GM19463 (cell line): ENCODE results near the gene FIGLA.
"Not testable (repeated sequence)": the region's sequence is repeated elsewhere in the genome, so short reads cannot be mapped to it uniquely, and the experiment has no call there.

ENCODE experiments used
- ATAC-seq: cut with Tn5 transposase; IDR thresholded peaks from one replicate; pipeline ENCODE4 v1.9.1; 2021; ENCODE audit warnings: mild to moderate bottlenecking, moderate library complexity; ENCODE audit not compliant: unreplicated experiment

The FIGLA gene

DNA sequence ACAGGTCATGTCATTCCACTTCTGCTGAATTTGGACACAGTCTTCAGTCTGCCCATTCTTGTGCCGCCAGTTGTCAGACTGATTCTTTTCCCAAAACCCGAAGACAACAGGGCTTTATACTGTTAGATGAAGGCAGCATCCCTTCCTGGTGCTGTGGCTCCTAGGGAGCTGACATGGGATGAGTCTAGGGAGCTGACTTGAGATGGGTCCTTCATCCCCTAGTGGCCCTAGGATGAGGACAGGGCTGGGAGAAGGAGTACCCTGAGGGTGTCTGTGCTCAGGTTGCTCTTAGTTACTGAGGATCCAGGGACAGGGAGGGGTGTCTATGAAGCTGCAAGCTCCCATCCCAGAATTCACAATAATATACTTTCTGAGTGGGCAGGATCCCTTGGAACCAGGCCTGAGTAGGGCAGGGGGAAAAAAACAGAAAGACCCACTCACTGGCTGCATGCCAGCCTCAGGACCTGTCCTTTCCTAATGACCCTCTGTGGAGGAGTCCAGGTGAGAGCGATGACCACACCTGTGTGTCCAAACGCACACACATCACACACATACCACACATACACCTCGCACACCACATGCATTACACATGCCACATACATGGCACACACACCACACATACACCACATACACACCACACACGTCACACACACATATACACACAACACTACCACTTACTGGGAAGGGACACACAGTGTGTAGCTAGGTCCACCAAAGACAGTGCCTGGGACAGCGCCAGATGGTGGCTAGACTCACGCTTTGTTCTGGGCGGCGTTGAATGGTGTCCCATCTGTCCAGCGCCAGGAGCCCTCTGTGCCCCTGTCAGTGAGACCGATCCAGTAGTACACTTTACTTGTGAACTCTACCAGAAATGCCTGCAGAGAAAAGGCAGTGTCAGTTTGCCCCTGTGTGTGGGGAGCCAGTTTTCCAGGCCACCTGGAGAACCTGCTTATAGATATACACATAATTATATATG lies 18.8 kb upstream of the FIGLA start:
- no peak for ATAC-seq

DNA sequence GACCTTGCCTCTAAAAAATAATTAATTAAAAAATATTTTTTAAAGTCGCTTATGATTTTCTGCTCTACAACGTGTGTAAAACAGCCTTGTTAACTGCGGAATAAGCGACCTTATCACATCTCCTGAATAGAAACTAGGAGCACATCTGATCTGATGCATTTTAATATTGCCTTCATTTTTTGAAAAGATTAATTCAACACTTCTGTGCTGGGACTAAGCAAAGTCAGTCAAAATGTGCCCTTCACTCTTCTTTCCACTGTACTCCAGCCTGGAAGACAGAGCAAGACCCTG lies 17.3 kb upstream of the FIGLA start:
- ATAC-seq, result no peak

DNA sequence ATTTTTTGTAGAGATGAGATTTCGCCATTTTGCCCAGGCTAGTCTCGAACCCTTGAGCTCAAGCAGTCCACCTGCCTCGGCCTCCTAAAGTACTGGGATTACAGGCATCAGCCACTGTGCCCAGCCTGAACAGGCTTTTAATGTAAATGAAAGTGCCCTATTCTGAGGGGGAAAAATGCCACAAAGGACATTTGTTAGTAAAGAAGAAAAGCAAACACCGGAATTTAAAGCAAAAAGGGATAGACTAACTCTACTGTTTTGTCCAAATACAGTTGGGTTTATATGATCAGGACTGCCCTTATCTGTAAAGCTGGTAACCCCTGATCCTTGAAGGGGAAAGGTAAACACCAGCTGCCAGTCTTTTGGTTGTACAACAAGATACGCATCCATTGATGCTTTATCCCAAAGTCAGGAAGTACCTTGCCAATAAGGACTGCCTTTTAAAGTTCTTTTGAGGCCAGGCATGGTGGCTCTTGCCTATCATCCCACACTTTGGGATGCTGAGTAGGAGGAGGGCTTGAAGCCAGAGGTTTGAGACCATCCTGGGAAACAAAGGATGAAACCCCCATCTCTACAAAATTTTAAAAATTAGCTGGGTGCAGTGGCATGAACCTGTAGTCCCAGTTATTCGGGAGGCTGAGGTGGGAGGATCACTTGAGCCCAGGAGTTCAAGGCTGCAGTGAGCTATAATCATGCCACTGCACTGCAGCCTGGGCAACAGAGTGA lies 16.8 kb upstream of the FIGLA start:
- ATAC-seq, result no peak

DNA sequence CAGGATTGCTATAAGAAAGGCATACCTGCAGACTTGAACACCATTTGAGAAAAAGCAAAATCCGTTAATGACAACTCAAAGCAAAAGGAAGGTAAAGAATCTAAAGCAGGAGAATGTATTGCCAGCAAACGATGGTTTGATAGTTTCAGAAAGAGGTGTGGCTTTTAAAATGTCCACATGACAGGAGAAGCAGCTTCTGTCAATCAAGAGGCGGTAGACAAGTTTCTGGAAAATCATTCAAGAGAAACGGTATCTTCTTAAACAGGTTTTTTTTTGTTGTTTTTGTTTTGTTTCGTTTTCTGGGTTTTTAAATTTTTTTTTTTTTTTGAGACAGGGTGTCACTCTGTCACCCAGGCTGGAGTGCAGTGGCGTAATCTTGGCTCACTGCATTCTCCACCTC lies 16.2 kb upstream of the FIGLA start:
- ATAC-seq, result no peak

DNA sequence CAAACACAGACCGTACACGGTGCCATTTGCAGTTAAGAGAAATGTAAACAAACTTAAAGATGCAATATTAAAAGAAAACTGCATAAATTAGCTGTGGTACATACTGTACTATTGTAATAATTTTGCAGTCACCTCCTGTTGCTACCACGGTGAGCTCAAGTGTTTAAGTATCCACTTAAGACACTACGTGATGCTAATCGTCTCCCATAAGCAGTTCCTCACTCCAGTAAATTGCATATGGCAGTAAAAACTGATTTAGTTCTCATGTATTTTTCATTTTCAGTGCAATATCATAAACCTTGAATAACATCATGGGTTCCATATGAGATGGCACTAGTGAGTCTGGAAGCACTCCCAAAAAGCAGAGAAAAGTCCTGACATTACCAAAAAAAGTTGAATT lies 15.6 kb upstream of the FIGLA start:
- ATAC-seq, result no peak

DNA sequence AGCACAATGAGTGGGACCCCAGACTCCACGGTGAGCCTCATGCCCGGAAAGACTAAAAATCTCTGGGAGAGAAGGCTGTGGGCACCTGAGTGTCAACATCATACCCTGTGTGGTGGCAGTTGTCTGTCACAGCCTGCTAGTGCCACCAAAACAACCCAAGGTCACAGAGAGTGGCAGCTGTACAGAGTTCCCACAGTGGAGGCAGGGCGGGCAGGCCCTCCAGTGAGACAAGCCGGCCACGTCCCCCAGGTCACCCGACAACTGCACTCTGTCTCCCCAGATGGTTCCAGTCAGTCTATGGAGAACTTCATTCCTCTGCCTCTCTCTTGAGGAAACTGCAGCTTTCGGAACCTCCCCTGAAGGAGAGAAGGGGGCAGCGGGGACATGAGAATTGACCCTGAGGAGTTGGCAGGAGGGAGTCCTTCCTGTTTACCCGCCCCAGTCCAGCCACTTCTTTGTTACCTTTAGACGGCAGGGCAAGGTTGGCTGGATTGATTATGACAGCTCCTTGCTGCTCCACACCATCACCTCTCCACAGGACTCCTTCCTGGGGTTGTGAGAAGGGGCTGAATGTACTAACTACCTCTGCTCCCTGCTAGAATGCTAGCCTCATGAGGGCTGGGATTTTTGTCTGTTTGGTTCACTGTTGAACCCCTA lies 11.3 kb upstream of the FIGLA start:
- no peak for ATAC-seq

DNA sequence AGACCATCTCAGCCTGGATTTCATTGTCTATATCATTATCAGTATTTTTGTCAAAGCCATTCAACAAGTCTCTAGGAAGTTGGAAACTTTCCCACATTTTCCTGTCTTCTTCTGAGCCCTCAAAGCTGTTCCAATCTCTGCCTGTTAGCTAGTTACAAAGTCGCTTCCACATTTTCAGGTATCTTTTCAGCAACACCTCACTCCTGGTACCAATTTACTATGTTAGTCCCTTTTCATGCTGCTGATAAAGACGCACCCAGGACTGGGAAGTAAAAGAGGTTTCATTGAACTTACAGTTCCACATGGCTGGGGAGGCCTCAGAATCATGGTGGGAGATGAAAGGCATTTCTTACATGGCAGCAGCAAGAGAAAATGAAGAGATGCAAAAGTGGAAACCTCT lies 9.3 kb upstream of the FIGLA start:
- ATAC-seq, result no peak

DNA sequence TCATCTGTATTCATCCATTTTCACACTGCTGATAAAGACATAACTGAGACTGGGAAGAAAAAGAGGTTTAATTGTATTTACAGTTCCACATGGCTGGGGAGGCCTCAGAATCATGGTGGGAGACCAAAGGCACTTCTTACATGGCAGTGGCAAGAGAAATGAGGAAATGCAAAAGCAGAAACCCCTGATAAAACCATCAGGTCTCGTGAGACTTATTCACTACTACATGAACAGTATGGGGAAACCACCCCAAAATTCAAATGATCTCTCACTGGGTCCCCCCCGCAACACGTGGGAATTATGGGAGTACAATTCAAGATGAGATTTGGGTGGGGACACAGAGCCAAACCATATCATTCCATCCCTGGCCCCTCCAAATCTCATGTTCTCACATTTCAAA lies 7.6 kb upstream of the FIGLA start:
- not testable (repeated sequence) for ATAC-seq

DNA sequence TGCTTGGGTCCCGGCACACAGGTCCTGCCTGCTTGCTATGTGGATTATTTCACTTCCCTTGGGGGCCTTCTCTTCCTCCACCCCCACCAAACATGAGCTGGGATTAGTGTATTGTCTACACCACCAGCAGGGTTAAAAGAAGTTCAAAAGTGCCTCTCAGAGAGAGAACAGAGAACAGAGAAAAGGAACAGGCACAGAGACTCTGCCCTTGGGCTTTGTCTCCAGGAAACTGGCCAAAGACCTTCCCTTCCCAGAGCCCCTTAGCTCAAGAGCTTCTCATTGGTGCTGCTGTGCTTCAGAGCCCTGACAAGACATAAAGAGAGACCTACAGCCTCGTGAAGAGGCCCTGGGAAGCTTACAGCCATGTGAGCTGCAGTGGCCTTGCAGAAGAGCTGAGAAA lies 7.1 kb upstream of the FIGLA start:
- ATAC-seq, result no peak

DNA sequence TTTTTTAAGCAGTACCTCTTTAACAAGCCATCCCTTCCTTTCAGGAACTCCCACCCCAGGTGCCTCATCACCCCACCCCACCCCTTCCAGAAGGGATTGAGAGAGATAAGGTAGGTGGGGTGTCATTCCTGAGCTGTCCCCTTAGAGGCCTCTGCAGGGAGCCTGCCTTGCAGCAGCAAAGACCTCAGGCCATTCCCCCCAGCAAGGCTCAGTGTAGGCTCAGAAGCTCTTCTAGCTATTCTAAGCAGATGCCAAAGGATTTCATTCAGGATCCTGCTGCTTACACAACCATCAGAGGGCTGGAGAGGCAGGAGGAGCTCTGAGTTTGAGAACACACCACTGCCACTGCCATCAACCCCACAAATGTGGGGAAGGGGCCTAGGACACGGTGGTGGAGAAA lies 5.8 kb upstream of the FIGLA start:
- no peak for ATAC-seq

DNA sequence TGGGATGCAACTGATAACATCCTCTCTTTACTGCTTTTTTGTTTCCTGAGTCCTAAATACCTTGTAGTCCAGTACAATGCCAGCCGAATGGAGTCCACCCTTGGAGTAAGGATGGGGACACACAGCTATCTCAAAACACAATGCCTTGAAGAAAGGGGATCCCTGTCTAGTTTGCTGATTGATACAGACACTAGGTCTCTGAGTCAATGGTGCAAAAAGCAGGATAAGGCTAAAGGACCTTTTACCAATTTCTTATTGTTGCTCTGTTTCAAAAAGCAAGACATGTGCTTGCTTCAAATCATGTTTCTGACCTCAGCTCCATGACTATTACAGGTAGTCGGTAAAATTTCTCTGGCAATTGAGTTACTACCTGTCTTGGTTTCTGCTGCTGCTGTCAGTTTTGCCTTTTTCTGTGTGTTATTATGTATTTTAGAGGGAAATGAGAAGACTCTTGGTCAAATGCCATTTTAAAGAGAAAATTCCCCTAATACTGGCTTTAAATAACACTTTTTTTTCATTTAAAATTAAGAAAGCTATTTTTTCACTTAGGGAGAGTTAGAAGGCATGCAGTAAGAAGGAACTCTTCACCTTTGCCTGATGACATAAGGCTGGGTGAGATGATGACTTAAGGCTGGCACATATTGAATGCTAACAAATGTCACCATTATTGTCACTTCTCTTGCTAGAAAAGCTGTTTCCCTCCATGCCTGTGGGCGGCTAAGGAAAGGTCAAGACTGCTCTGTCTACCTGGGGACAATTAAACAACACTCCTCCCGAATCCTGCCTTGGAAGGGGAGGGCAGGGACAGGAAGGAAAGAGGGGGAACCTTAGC lies 4.9 kb upstream of the FIGLA start:
- no peak for ATAC-seq

DNA sequence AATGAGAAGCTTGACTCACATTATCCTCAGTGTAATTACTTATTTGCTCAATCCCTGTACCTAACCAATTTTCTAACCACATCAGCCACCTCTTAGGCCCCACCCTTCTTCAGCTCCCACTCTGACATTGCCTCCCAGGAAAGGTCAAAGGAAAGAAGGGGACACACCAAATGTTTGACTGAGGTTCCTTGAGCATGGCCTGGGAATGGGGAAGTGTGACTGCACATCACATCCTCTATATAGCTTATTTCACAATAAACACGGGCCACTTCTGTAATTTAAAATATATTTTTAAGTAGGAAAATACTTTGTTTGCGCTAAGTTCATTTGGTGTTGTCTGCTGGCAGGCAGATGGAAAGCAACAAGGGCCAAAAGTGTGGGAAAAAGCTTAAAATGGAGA lies 3.0 kb upstream of the FIGLA start:
- no peak for ATAC-seq

DNA sequence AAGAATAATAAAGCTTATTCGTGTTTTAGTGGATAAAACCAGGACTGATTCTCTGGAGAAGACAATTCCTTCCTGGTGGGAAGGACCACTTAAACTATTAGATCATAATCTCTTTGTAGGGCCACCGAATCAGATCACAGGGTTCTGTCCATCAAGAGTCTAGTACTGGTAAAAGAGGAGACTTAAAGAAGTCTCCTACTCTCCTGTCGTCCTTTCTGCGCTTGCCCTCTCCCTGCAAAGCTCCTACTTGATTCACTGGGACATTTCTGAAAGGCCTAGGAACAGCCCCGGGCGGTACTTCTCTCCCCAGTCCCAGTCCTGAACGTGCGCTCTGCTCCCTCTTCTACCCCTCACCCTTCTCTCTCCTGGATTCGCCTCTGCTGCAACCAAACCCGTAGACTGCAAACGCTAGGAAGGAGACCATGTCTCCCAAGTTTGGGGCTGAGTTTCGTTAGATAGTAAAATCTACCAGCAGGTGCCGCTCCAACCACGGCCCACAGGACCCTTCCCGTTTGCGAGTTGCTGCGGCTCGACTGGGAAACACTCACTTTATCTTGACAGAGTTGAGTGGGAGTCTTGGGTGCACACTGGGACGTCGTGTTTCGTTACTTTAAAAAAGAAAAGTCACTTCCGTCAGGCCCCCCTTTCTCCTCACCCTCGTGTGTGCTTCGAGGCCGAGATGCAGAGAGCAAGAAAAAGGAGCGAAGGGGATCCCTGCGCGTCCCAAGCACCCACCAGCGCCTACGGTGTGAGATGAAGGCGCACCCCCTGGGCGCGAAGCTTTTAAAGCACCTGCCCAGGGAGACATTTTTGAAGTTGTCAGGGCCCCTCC lies 923 bp downstream of the FIGLA start:
- ATAC-seq, result no peak

DNA sequence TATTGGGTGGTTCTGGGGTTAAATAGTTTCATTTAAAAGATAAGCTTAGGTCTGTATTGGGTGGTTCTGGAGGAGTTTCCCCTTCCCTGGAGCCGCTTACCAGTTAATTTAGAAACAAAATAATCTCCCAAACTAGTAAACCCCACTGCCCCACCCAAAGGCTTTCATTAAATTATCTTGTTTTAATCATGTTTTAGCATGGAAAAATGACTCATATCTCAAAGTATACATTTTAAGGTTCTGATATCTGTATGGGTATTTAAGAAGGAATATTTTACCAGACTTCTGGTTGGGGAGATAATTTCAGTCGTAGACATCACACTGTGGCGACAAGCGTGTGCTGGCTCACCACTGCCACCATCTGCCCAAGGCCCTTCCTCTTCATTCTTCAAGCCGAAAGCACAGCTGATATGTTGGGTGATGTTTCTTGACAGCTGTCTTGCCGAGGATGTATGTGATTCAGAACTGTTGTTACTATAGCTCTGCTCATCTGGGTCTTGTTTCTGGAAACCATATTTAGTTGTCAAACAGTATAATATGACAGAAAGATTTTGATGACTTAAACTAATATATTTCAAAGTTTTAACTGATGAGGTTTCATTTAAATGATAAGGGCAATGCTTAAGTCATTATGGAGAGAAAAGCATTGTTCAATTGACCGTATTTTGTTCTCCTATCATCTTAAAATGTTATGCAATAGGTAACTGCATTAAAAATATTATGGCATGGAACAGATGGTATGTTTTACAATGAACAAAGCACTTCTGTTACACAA lies 5.1 kb downstream of the FIGLA start:
- ATAC-seq, result peak; percentile 45

DNA sequence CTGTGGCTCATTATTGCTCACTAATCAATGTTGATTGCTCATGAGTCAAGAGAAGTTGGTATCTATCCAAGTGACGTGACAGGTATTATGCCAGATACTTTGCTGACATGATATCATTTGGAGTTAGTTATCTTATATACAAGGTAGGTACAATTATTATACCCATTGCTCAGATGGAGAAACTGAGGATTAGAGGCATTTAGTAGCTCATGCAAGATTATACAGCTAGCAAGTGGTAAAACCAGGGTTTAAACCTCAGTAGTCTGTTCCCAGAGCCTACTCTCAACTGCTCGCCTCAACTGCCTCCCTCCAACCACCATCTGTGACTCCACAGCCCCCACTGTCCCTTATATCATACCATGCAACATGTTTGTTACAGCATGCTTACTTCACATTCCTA lies 6.1 kb downstream of the FIGLA start:
- no peak for ATAC-seq

DNA sequence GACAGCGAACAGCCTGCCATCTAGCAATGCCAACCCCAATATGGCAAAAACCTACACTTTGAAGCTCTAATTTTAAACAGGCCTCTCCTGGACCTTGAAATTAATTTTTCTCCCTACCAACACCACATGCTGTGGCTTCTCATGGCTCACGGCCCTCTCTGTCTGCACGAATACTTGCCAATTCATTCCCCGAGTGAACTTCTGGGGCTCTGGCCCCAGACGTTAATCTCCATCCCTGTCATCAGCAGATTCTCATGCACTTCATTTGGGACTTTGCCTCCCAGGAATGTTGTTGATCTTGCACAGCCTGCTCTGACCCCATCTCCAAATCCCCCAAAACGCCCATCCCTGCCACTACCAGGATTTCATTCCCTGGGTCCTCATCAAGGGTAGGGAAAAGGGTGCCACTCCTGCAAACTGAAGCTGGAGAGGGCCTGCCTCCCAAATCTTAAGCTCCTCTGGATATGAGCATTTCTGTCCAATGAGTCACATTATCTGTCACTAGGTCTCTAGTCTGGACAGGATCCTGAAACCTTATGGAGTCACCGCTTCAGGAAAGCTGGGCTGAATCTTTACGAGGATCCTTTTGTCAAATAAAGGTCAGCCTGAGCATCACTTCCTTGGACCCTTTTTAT lies 10.4 kb downstream of the FIGLA start:
- no peak for ATAC-seq

DNA sequence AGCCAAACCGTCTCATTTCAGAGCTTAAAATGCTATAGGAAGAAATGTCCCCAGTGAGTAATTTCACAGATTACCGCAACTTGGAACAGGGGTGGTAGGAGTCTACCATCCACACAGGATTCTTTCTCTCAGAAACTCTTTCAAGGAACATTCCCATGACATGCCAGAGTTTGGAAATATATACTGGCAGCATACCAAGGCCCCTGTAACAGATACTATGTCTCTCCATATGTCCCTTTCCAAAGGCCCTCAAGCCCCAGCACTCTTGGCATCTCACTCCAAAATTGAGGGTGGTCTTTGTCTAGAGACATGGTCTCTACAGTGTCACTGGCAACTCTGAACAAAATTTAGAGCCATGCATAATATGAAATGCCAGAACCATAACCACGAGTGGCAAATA lies 11.0 kb downstream of the FIGLA start:
- no peak for ATAC-seq

DNA sequence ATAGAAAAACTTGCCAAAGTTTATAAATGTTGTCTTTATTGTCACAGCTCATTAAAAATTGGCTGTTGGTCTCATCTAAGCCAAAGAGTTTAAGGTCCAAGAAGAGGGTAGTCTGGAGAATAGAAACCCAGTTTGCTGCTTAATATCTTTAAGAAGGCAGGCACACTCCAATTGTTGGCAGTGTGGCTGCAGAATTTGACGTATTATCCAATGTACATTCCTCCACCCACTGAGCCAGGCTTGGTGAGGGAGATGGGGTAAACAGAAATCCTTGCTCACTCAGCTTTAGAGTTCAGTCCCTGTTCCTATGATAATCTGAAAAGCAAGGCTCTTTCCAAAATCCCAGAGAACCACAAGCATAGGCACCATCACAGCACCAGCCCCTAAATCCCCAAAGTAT lies 11.8 kb downstream of the FIGLA start:
- no peak for ATAC-seq

DNA sequence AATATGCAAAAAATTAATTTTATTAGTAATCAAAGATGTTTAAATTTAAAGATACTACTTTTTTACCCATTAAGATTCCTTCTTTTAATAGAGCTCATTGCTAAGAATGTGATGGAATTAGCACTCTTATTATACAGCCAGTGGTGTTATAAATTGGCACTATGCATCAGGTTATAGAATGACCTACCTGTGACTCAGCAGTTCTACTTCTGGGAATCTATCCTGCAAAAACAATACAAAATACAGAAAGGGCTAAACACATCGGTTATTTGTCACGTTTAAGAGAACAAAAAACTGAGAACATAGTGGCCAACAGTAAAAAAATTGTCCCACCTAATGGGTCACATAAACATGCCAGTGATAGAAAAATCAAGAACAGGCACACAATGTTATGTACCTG lies 13.0 kb downstream of the FIGLA start:
- no peak for ATAC-seq
